HG03571 (cell line): ENCODE data around the gene DTNBP1.

Experiments
- ATAC-seq: cut with Tn5 transposase; IDR thresholded peaks from one replicate; pipeline ENCODE4 v1.9.1; 2021; ENCODE audit not compliant: unreplicated experiment

Gene DTNBP1

GRCh38 chr6:15594512-15595259 lies 68.1 kb downstream of the DTNBP1 start:
- ATAC-seq, result no peak

- no peak for ATAC-seq
Measured at GRCh38 chr6:15593798-15594197, 69.0 kb downstream of the DTNBP1 start.

GRCh38 chr6:15592610-15593009 lies 70.2 kb downstream of the DTNBP1 start:
- ATAC-seq, result no peak

GRCh38 chr6:15588971-15589634 lies 73.7 kb downstream of the DTNBP1 start:
- ATAC-seq, result no peak

- no peak for ATAC-seq
Measured at GRCh38 chr6:15586503-15586902, 76.3 kb downstream of the DTNBP1 start.

GRCh38 chr6:15585760-15586214 lies 77.0 kb downstream of the DTNBP1 start:
- ATAC-seq, result no peak

- no peak for ATAC-seq
Measured at GRCh38 chr6:15582499-15582898, 80.3 kb downstream of the DTNBP1 start.

- ATAC-seq, result no peak
Measured at GRCh38 chr6:15581751-15582150, 81.1 kb downstream of the DTNBP1 start.

- no peak for ATAC-seq
Measured at GRCh38 chr6:15580326-15580725, 82.5 kb downstream of the DTNBP1 start.

GRCh38 chr6:15578716-15579391 lies 84.0 kb downstream of the DTNBP1 start:
- no peak for ATAC-seq

GRCh38 chr6:15577550-15578171 lies 85.2 kb downstream of the DTNBP1 start:
- no peak for ATAC-seq

GRCh38 chr6:15577106-15577505 lies 85.7 kb downstream of the DTNBP1 start:
- no peak for ATAC-seq

GRCh38 chr6:15575357-15576033 lies 87.3 kb downstream of the DTNBP1 start:
- no peak for ATAC-seq

- no peak for ATAC-seq
Measured at GRCh38 chr6:15574486-15574885, 88.3 kb downstream of the DTNBP1 start.

- ATAC-seq, result no peak
Measured at GRCh38 chr6:15574023-15574422, 88.8 kb downstream of the DTNBP1 start.

GRCh38 chr6:15573384-15573783 lies 89.4 kb downstream of the DTNBP1 start:
- ATAC-seq, result no peak

- ATAC-seq, result no peak
Measured at GRCh38 chr6:15572296-15573016, 90.4 kb downstream of the DTNBP1 start.

GRCh38 chr6:15570171-15570570 lies 92.7 kb downstream of the DTNBP1 start:
- no peak for ATAC-seq

GRCh38 chr6:15569035-15569995 lies 93.5 kb downstream of the DTNBP1 start:
- no peak for ATAC-seq
